Spleen (tissue), 11 donors: ENCODE results near the gene SDC3. TPM values are rescaled to one million over a fixed set of nuclear protein-coding genes. Genes with fewer than 3 reads are reported as not detected.

Source experiments
- DNase-seq: peaks from one replicate; pipeline ENCODE4 v3.0.0-alpha.2; 2020
- H3K27ac ChIP-seq, 8 donors: fragments of 200-600 bp; sonication (generic) in 7 of 8; 1 replicate in 4 of 8; 2 replicates in 4 of 8; pipeline versions ENCODE4 v1.5.0 to v1.8.0; 2016 to 2021; ENCODE audit warnings: inconsistent platforms in 4 of 8, mild to moderate bottlenecking in 4 of 8, moderate library complexity in 1 of 8
- H3K27me3 ChIP-seq, 7 donors: fragments of 200-600 bp; sonication (generic) in 6 of 7; replicated peaks in 1 of 7; 1 replicate in 4 of 7; 2 replicates in 3 of 7; pipeline versions ENCODE4 v1.5.0 to v1.8.0; 2016 to 2021; ENCODE audit warnings: inconsistent platforms in 3 of 7, mild to moderate bottlenecking in 1 of 7
- H3K36me3 ChIP-seq, 6 donors: fragments of 200-600 bp; sonication (generic) in 5 of 6; 1 replicate in 4 of 6; 2 replicates in 2 of 6; pipeline versions ENCODE4 v1.5.0 to v1.8.0; 2016 to 2021; ENCODE audit warnings: inconsistent platforms in 2 of 6
- H3K4me1 ChIP-seq, 6 donors: fragments of 200-600 bp; sonication (generic) in 5 of 6; 1 replicate in 3 of 6; 2 replicates in 3 of 6; pipeline versions ENCODE4 v1.5.0 to v1.8.0; 2016 to 2021; ENCODE audit warnings: inconsistent platforms in 3 of 6
- H3K4me3 ChIP-seq, 8 donors: fragments of 200-600 bp; sonication (generic) in 7 of 8; 1 replicate in 4 of 8; 2 replicates in 4 of 8; pipeline versions ENCODE4 v1.5.0 to v1.8.0; 2016 to 2021; ENCODE audit warnings: inconsistent platforms in 4 of 8, mild to moderate bottlenecking in 4 of 8, moderate library complexity in 2 of 8
- H3K9me3 ChIP-seq, 8 donors: fragments of 200-600 bp; sonication (generic) in 7 of 8; 1 replicate in 4 of 8; 2 replicates in 4 of 8; pipeline versions ENCODE4 v1.5.0 to v1.8.0; 2016 to 2021; ENCODE audit warnings: inconsistent platforms in 4 of 8
- CTCF ChIP-seq, 11 experiments: fragments of 200-600 bp in 7 of 11; fragments of 450-650 bp in 4 of 11; sonication (generic) in 4 of 11; IDR thresholded peaks in 8 of 11; conservative IDR thresholded peaks in 3 of 11; 1 replicate in 7 of 11; 2 replicates in 4 of 11; pipeline versions ENCODE4 v1.4.0 to v1.8.0; 2016 to 2021; ENCODE audit warnings: antibody characterized with exemption in 11 of 11, inconsistent platforms in 4 of 11, mild to moderate bottlenecking in 1 of 11
- POLR2A ChIP-seq, 3 donors: fragments of 450-650 bp; IDR thresholded peaks; one replicate each; pipeline ENCODE4 v1.5.1; 2017; ENCODE audit warnings: antibody characterized with exemption in 3 of 3, mild to moderate bottlenecking in 1 of 3
- POLR2AphosphoS5 ChIP-seq, 3 donors: sonication (generic); formaldehyde crosslinking; IDR thresholded peaks; one replicate each; pipeline ENCODE4 v1.5.1; 2017; ENCODE audit warnings: antibody characterized with exemption in 3 of 3
- WGBS, 5 donors: extraction: QIAGEN DNeasy Blood & Tissue Kit in 3 of 5; methylation state at CpG; one replicate each; pipeline versions ENCODE4 v1.1.5 to v1.1.7; 2013 to 2018; 5-methylcytosine and 5-hydroxymethylcytosine counted together
- intact Hi-C: fragments of 100-400 bp; cut with DNase I; formaldehyde crosslinking; loops from one replicate; pipeline ENCODE4 v1.15.0; 2023; ENCODE audit warnings: low total_unique reads
- polyA plus RNA-seq, 3 donors: library from polyadenylated mRNA; stranded (reverse); fragments of 200-250 nt; gene quantifications; one replicate each; pipeline ENCODE4 v1.2.1, GENCODE V29; 2013
- total RNA-seq, 7 donors: library from RNA; depleted of rRNA in 3 of 7; stranded (reverse); fragments of >200 nt in 3 of 7; fragmentation: NEBNext Ultra II Directional in 4 of 7; extraction: Animal tissue kit (Norgen Biotek cat#: 25700) in 4 of 7; gene quantifications; one replicate each; pipeline versions ENCODE4 v1.1.0 to v1.2.1, GENCODE V29; 2016 to 2021
- donor health status: healthy with polysubstance abuse.
- donor health status: DM: no; HTN: no; CAD: no; lungs with moderate emphysema.
- donor health status: DM: no; HTN: no; CAD: no.
- donor health status: Bipolar disorder and iron deficiency.
- donor health status: healthy.
- donor health status: DM: no; HTN: no; CAD: no.
- donor health status: DM: yes; HTN: yes; CAD: no.

SDC3 gene
- total and polyA plus RNA-seq, 10 donors, result 8.0 to 347 (median 159) TPM

- no peak for DNase-seq
- Histone ChIP-seq H3K27me3 (peaks cover 0 to 77% (median 9%) of the 10 kb centered on the region in 7 donors), H3K36me3 (no peaks in the 10 kb centered on the region), H3K27ac (peak overlapping the region; percentile 58 to 93 (median 86)), H3K9me3 (no peaks in the 10 kb centered on the region), H3K4me3 (peak overlapping the region in 2 of 8 donors; percentile 36 to 60), H3K4me1 (peaks cover 8 to 27% (median 19%) of the 10 kb centered on the region in 6 donors)
- TF ChIP-seq POLR2AphosphoS5 (IDR thresholded peaks at IDR 0.05) (no peak), POLR2A (IDR thresholded peaks at IDR 0.05) (no peak), CTCF (IDR thresholded peaks at IDR 0.05 in 8 of 11, conservative IDR thresholded peaks at IDR 0.05 in 3 of 11) (no peak)
- intact Hi-C loops, result no loop called here
- 66 to 94% (median 77%) methylated on average over 3 of the region's 3 CpGs for WGBS, 5 donors
Observed at GRCh38 chr1:30823627-30823968, 85.0 kb downstream of the SDC3 start.

GRCh38 chr1:30822966-30823581 lies 85.5 kb downstream of the SDC3 start:
- peaks cover 8 to 27% (median 19%) of the 10 kb centered on the region in 6 donors for H3K4me1 ChIP-seq
- H3K27ac ChIP-seq, result peak overlapping the region in 5 of 8 donors; percentile 82 to 93 (median 87)
- peak overlapping the region in 1 of 8 donors; percentile 60 for H3K4me3 ChIP-seq
- TF ChIP-seq POLR2AphosphoS5 (IDR thresholded peaks at IDR 0.05) (no peak), CTCF (IDR thresholded peaks at IDR 0.05 in 8 of 11, conservative IDR thresholded peaks at IDR 0.05 in 3 of 11) (no peak), POLR2A (IDR thresholded peaks at IDR 0.05) (no peak)
- intact Hi-C loops, result no loop called here
- DNase-seq, result no peak
- H3K9me3 ChIP-seq, result no peaks in the 10 kb centered on the region
- no peaks in the 10 kb centered on the region for H3K36me3 ChIP-seq
- WGBS, 5 donors, result 35 to 55% (median 49%) methylated on average over 6 of the region's 6 CpGs
- H3K27me3 ChIP-seq, result peaks cover 0 to 79% (median 9%) of the 10 kb centered on the region in 7 donors

- intact Hi-C loops, result no loop called here
- no peak for TF ChIP-seq CTCF (IDR thresholded peaks at IDR 0.05 in 8 of 11, conservative IDR thresholded peaks at IDR 0.05 in 3 of 11)
- no peak for TF ChIP-seq POLR2A (IDR thresholded peaks at IDR 0.05)
- TF ChIP-seq POLR2AphosphoS5 (IDR thresholded peaks at IDR 0.05), result no peak
- no peak overlapping the region for H3K4me3 ChIP-seq
- no peaks in the 10 kb centered on the region for H3K36me3 ChIP-seq
- WGBS, 5 donors, result 83 to 95% (median 92%) methylated on average over 1 of the region's 1 CpG
- peaks cover 8 to 30% (median 19%) of the 10 kb centered on the region in 6 donors for H3K4me1 ChIP-seq
- peaks cover 0 to 80% (median 11%) of the 10 kb centered on the region in 7 donors for H3K27me3 ChIP-seq
- no peak for DNase-seq
- H3K27ac ChIP-seq, result no peak overlapping the region
- no peaks in the 10 kb centered on the region for H3K9me3 ChIP-seq
Observed at GRCh38 chr1:30822006-30822405, 86.6 kb downstream of the SDC3 start.

- H3K4me1 ChIP-seq, result peaks cover 8 to 38% (median 19%) of the 10 kb centered on the region in 6 donors
- 80 to 87% (median 82%) methylated on average over 3 to 5 of the region's 5 CpGs for WGBS, 5 donors
Observed at GRCh38 chr1:30820299-30820698, 88.3 kb downstream of the SDC3 start.

More at GRCh38 chr1:30820299-30820698, 88.3 kb downstream of the SDC3 start:
- Histone ChIP-seq H3K4me3 (no peak overlapping the region), H3K9me3 (no peaks in the 10 kb centered on the region), H3K27ac (no peak overlapping the region), H3K36me3 (no peaks in the 10 kb centered on the region), H3K27me3 (peaks cover 0 to 80% (median 14%) of the 10 kb centered on the region in 7 donors)
- no peak for DNase-seq
- no peak for TF ChIP-seq CTCF (IDR thresholded peaks at IDR 0.05 in 8 of 11, conservative IDR thresholded peaks at IDR 0.05 in 3 of 11)
- no peak for TF ChIP-seq POLR2A (IDR thresholded peaks at IDR 0.05)
- no peak for TF ChIP-seq POLR2AphosphoS5 (IDR thresholded peaks at IDR 0.05)
- intact Hi-C loops, result no loop called here
